T1000 (cell line): ENCODE measurements around the gene KRTAP24-1.

Experiments
- DNase-seq: peaks from one replicate; lab custom pipeline; 2025; ENCODE audit warnings: mixed read lengths; lab: John Stamatoyannopoulos, UW

The KRTAP24-1 gene

DNA sequence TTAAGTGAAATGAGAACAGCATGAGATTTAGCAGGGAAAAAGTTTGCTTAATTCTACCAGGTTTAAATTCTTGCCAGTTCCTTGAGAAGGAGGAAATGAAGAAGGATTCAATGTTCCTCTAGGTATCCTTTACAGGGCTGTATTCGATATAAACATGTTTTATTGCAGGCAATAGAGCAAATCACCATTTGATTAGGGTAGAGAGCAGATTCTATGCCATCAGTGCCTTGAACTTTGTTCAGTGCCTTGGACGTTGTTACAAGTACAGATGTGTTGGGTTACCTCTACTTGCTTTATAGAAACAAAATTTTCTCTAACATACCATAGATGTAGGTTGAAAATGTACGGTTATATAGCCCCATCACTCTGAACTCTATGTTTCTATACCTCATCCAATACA is 48.7 kb downstream of the KRTAP24-1 start:
- DNase-seq: no peak

DNA sequence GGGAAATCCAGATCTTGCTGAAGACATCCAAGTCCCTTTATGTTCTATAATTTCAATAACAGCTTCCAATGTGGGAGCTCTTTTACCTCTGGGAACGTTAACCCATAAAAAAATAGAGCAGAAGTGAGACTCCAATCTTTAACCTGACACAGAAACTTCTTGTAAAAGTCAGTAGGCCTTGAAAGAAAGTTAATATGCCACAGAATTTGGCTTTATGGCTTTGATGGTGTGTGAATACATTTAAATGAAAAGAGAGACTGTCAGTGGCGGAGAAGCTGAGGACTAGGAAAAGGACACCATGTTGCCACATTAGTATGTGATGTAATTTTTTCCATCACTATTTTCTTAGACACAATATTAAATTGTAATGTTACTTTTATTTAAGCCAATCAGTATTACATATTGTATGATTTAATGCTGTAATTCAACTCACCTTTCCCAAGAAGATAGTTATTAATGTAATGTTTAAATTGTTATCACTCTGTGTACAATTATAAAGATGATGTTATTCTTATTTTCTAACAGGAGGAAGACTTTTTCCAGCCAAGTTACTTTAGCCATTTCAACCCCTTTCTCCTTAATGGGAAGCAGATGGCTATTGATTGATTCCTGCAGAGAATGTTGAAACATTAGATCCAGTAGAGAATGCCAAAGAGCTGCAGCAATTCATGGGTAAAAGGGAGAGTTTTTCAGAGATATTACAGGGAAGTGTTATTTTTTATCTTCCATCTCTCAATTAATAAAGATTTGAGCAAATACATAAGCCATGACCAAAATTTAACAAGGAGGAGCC is 49.3 kb downstream of the KRTAP24-1 start:
- no peak for DNase-seq

DNA sequence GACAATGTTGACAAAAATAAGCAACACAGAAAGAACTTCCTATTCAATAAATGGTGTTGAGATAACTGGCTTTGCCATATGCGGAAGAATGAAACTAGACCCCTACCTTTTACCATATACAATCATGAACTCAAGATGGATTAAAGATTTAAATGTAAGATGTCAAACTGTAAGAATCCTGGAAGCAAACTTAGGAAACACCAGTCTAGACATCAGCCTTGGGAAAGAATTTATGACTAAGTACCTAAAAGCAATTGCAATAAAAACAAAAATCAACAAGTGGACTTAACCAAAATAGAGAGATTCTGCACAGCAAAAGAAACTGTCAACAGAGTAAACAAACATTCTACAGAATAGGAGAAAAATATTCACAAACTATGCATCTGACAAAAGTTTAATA is 50.7 kb downstream of the KRTAP24-1 start:
- DNase-seq: no peak
